Measurements from ENCODE around the gene SLC25A25. TPM values are rescaled to one million over a fixed set of nuclear protein-coding genes. Genes with fewer than 3 reads are reported as not detected.
"Not testable (repeated sequence)": the region's sequence is repeated elsewhere in the genome, so short reads cannot be mapped to it uniquely, and the experiment has no call there.

The SLC25A25 gene
- total RNA-seq, 1 donor from 2014 or later: 21.0 TPM

GRCh38 chr9:128068386-128069205 lies 564 bp downstream of the SLC25A25 start:
- intact Hi-C loops (cut with DNase I): no loop called here
- DNase-seq (ENCODE audit: low spot score): peak; percentile 79
- ATAC-seq: no peak

GRCh38 chr9:128070874-128071273 lies 2.8 kb downstream of the SLC25A25 start:
- intact Hi-C loops (cut with DNase I): loop anchor here (5.0 kb wide), 1 partner anchor 1611 kb away; no protein-coding TSS in a partner anchor
- ATAC-seq (no peak), DNase-seq (ENCODE audit: low spot score) (no peak)

- intact Hi-C loops (cut with DNase I): loop anchor here (5.0 kb wide), 1 partner anchor 1611 kb away; no protein-coding TSS in a partner anchor
- DNase-seq (ENCODE audit: low spot score): not testable (repeated sequence)
Measured at GRCh38 chr9:128071475-128071874, 3.4 kb downstream of the SLC25A25 start.

GRCh38 chr9:128072144-128073021 lies 4.4 kb downstream of the SLC25A25 start:
- intact Hi-C loops (cut with DNase I): loop anchor here (5.0 kb wide), 1 partner anchor 1610 kb away; no protein-coding TSS in a partner anchor
- DNase-seq (ENCODE audit: low spot score) (peak; percentile 94), ATAC-seq (peak; percentile 44)

More at GRCh38 chr9:128071475-128071874, 3.4 kb downstream of the SLC25A25 start:
- not testable (repeated sequence) for ATAC-seq

GRCh38 chr9:128073253-128073886 lies 5.3 kb downstream of the SLC25A25 start:
- ATAC-seq: peak; percentile 72
- no peak for DNase-seq (ENCODE audit: low spot score)
- intact Hi-C loops (cut with DNase I): loop anchor here (5.0 kb wide), 1 partner anchor 1609 kb away; no protein-coding TSS in a partner anchor

- DNase-seq (ENCODE audit: low spot score) (no peak), ATAC-seq (no peak)
- intact Hi-C loops (cut with DNase I): no loop called here
Measured at GRCh38 chr9:128077847-128078503, 9.9 kb downstream of the SLC25A25 start.

- intact Hi-C loops (cut with DNase I): no loop called here
- ATAC-seq (no peak), DNase-seq (ENCODE audit: low spot score) (no peak)
Measured at GRCh38 chr9:128078504-128079434, 10.7 kb downstream of the SLC25A25 start.

GRCh38 chr9:128080206-128080605 lies 12.2 kb downstream of the SLC25A25 start:
- intact Hi-C loops (cut with DNase I): no loop called here
- DNase-seq (ENCODE audit: low spot score): no peak
- ATAC-seq: no peak

GRCh38 chr9:128081056-128081455 lies 13.0 kb downstream of the SLC25A25 start:
- DNase-seq (ENCODE audit: low spot score): no peak
- intact Hi-C loops (cut with DNase I): no loop called here
- peak; percentile 95 for ATAC-seq

GRCh38 chr9:128082151-128082550 lies 14.1 kb downstream of the SLC25A25 start:
- intact Hi-C loops (cut with DNase I): no loop called here
- no peak for ATAC-seq
- no peak for DNase-seq (ENCODE audit: low spot score)

GRCh38 chr9:128084746-128085145 lies 16.7 kb downstream of the SLC25A25 start:
- DNase-seq (ENCODE audit: low spot score): no peak
- intact Hi-C loops (cut with DNase I): no loop called here
- no peak for ATAC-seq

- ATAC-seq (no peak), DNase-seq (ENCODE audit: low spot score) (no peak)
- intact Hi-C loops (cut with DNase I): no loop called here
Measured at GRCh38 chr9:128085943-128086342, 17.9 kb downstream of the SLC25A25 start.

- ATAC-seq (no peak), DNase-seq (ENCODE audit: low spot score) (no peak)
- intact Hi-C loops (cut with DNase I): no loop called here
Measured at GRCh38 chr9:128087262-128087661, 19.2 kb downstream of the SLC25A25 start.

- intact Hi-C loops (cut with DNase I): no loop called here
- ATAC-seq: no peak
- no peak for DNase-seq (ENCODE audit: low spot score)
Measured at GRCh38 chr9:128088253-128088945, 20.4 kb downstream of the SLC25A25 start.

GRCh38 chr9:128089299-128089698 lies 21.3 kb downstream of the SLC25A25 start:
- no peak for ATAC-seq

GRCh38 chr9:128091144-128091543 lies 23.1 kb downstream of the SLC25A25 start:
- DNase-seq (ENCODE audit: low spot score) (peak; percentile 84), ATAC-seq (peak; percentile 71)
- intact Hi-C loops (cut with DNase I): no loop called here

More at GRCh38 chr9:128089299-128089698, 21.3 kb downstream of the SLC25A25 start:
- DNase-seq (ENCODE audit: low spot score): no peak
- intact Hi-C loops (cut with DNase I): no loop called here

- ATAC-seq (no peak), DNase-seq (ENCODE audit: low spot score) (no peak)
- intact Hi-C loops (cut with DNase I): no loop called here
Measured at GRCh38 chr9:128091571-128091970, 23.5 kb downstream of the SLC25A25 start.
